GM04503 (cell line): ENCODE data around the gene SPATS2L.
"Not testable (repeated sequence)": the region's sequence is repeated elsewhere in the genome, so short reads cannot be mapped to it uniquely, and the experiment has no call there.

Experiments used
- DNase-seq: peaks from one replicate; pipeline ENCODE4 v3.0.0-alpha.2; 2012; ENCODE audit warnings: low read depth

SPATS2L gene

DNA sequence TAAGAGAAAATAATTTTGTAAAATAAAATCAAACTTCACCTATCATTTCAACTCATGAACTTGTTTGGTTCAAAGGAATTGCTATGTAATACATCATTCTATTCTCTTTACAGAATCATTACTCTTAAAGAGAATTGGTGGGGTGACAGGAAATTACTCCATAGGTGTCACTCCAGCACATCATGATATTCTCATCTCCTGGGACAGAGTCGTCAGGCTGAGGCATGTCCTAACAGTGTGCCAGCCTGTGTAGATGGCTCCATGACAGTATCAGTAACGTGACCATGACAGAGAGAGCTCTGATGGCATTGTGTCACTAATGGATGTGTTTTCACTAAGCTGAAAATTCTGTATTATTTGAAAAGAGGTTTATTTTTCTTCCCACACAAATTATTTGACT, 13.9 kb downstream of the SPATS2L start:
- no peak for DNase-seq

- no peak for DNase-seq
These were observed 14.5 kb downstream of the SPATS2L start for GRCh38 chr2:200320991-200321390.

DNA sequence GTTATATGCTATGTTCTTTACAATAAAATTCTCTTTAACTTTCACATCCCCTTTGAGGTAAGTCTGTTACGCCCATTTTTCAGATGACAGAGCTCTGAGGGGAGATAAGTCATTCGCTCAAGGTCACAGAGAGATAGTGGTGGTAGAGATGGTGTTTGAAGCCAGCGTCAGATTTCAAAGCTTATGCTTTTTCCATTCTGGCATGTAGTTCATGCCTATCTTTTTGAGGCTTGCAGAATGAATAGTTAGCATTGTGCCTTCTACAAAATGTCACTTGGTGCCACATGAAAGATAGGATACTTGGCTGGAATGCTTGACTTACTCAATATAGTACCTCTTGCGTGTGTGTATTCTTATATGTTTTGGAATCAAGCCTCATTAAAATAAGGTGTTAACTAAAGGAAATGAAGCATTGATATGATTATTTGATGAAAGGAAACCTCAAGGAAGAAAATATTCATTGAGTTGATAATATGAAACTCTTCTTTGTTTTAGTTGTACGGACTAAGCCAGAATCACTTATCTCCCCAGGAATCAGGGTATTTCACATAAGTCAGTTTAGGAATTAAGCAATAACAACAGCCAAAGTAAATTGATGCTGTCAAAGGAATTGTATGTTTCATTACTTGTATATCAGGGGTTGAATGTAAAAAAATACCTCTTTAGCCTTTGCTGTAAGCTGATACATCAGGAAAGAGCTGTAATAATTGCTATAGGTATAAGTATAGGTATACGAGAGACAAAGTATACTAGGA, 15.5 kb downstream of the SPATS2L start:
- no peak for DNase-seq

DNA sequence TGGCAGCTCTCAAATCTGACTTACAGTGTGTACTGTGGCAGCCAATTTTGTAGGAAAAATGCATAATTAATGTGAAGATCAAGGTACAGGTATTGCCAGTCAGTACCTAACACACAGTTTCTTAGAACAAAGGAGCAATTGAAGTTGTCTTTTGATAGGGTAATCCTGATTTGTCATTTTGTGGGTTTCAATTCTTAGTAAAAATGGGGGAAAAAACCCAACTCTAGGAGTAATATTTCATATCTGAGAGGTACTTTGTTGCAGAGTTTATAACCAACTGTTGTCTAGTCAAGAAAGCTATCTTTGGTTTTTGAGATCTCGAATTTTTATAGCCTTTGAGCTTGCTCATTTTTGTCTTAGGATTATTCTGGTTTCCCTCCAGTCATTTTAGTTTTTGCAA, 16.1 kb downstream of the SPATS2L start:
- no peak for DNase-seq

GRCh38 chr2:200324362-200324761, 17.9 kb downstream of the SPATS2L start:
- DNase-seq, result no peak

- no peak for DNase-seq
These were observed 22.9 kb downstream of the SPATS2L start for GRCh38 chr2:200329384-200329783.

DNA sequence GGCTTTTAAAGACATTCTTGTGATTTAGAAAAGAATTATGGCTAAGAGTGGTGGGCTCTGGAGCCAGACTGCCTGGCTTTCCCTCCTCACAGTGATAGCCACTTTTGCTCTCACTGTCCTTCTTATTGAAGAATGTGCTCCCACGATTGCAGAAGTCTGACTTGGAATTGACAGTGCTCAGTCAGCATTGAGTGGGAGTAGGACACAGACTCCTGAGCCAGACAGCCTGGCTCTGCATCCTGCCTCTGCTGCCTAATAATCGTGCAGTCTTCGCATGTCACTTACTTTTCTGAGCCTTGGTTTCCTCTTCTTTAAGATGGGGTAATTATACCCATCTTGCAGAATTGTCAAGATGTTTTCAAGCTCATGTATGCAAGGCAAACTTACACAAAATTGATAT, 23.3 kb downstream of the SPATS2L start:
- DNase-seq, result no peak

DNA sequence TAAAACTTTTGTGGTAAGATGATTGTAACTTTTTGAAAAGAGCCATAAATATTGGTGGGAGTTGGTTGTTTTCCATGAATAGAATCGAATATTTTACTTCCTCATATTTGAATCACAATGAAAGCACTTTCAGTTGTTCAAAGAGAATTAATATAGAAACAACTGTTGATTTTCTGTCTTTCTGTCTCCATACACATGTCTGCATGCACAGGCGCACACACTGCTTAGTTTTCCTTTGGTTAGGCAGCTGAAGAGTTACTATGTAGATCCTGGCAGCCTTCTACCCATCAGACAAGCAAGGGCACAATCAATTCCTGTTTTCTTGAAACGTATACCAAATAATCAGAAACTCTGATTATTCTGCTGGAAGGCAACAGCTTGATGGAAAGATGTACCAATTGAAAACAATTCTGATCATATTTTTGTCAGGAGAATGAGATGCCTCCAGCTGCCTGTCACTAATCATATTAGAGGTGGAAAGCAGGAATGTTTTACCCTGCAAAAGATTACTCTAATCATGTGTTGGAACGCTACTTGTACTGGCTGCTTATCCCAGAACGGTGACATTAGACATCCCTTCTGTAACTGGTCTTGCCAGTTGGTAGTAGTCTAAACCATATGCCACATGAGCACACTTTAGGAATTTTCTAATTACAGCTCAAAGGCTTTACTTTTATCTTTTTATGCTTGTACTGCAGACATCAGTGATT, 24.0 kb downstream of the SPATS2L start:
- no peak for DNase-seq

DNA sequence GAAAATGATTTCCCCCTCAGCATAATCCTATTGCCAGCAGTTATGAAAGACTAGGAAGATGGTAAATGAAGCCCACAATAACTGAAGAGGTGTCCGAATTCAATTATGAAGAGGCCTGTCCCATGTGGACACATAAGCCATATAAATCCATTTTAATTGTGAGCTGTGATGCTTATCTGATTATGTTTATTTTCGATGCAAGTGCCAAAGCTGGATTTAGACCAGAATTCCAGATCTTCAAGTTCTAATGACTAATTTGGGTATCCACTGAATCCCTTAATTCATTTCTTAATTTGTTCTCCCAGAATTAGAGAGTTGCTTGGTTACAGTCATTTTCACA, 24.5 kb downstream of the SPATS2L start:
- no peak for DNase-seq

GRCh38 chr2:200335657-200336056, 29.2 kb downstream of the SPATS2L start:
- DNase-seq, result no peak

DNA sequence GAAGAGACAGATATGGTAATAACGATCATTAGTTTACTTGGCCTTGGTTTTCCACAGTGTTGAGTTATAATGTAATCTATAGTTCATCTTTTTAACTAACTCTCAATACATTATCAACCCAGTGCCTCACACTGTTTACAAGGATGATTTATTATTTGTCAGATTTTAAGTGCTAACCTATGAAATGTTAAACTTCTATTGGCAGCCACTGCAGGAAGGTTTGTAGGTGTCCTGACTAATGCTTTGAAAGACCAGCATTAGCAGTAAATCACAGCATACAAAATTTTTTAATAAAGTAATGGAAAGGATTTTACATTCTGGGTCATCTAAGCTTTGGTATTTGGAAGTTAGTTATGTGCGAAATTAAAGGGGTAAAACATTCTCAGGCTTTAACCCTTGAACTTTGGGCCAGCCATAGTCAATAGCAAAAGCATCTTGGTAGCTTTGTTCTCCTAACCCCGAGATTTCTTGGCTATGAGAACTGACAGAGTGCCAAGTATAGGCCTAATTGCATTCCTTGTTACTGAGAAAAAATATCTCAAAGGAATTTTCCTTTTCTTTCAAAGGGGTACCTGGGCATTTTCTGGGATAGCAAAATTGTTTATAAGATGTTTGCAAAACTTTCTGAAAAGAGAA, 30.6 kb downstream of the SPATS2L start:
- DNase-seq, result no peak

GRCh38 chr2:200337621-200338020, 31.1 kb downstream of the SPATS2L start:
- DNase-seq, result no peak

- no peak for DNase-seq
These were observed 32.2 kb downstream of the SPATS2L start for GRCh38 chr2:200338692-200339091.

- DNase-seq, result no peak
These were observed 34.2 kb downstream of the SPATS2L start for GRCh38 chr2:200340508-200341224.

GRCh38 chr2:200341376-200341775, 34.9 kb downstream of the SPATS2L start:
- no peak for DNase-seq

GRCh38 chr2:200342235-200342634, 35.7 kb downstream of the SPATS2L start:
- no peak for DNase-seq

DNA sequence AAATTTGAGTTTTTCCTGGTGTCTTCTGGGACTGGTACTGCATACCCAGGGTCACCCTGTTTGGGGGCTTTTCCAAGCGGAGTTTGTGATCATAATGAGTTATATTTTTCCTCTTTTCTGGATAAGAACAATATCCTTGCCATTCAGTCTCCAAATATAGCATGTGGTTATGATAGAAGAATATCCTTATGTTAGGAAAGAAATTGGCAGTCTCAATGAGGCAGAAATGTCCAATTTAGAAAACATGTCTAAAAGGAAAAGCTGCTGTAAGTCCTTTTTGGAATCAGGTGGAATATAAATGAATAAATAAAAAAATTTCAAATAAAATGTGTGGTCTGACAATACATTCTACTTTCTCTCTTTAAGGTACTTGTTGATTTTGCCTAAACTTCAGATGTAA, 36.2 kb downstream of the SPATS2L start:
- no peak for DNase-seq

GRCh38 chr2:200344202-200344601, 37.7 kb downstream of the SPATS2L start:
- DNase-seq, result not testable (repeated sequence)

DNA sequence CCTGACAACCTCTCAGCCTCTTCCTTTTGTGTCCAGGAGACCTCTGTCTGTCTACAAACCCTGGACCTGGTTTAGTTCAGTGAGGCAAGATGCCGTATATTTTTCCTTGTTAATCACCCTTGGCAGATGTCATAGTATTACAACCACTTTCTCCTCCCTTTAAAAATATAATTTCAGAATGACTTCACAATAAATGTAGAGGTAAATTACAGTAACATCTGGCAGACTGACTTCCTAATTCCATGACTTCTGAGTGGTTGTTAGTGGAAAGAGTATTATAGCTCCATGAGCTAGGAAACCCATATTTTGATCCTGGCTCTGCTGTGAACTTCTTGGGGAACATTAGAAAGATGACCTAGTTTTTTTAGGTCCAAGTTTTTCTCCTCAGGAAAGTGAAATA, 39.5 kb downstream of the SPATS2L start:
- no peak for DNase-seq

- DNase-seq, result no peak
These were observed 40.8 kb downstream of the SPATS2L start for GRCh38 chr2:200347301-200347700.

GRCh38 chr2:200348897-200349563, 42.5 kb downstream of the SPATS2L start:
- DNase-seq, result no peak

GRCh38 chr2:200349868-200350267, 43.4 kb downstream of the SPATS2L start:
- DNase-seq, result no peak
